Measurements from ENCODE around the gene ZNF614. TPM values are rescaled to one million over a fixed set of nuclear protein-coding genes. Genes with fewer than 3 reads are reported as not detected.

The ZNF614 gene
- total and polyA plus RNA-seq, 2 of the 13 experiments (the other 11 are each of a cell fraction or from before 2014, with no cell fraction given), result 13.0 to 22.8 TPM

DNA sequence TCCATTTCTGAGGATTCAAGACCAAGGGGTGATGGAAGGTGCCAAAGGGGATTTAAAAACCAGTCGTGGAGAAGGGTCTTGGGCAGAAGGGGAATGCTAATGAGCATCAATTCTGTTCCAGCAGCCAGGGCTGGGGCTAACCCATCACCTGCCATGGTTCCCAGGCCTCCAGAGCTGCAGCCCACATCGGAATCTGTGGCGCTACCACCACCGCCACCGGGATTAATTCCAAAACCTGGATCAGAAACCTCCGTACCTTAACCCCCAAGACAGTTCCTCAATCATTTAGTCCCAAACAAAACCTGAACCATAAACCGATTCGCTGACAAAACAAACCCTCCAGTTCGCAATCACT lies 20.8 kb downstream of the ZNF614 start (continued):
- TF ChIP-seq ZSCAN20 (CRISPR knock-in tag; IDR thresholded peaks at IDR 0.05; ENCODE audit: borderline replicate concordance) (0 out of 2 replicates have a peak, but pooled peaks have one; percentile 8), ZBTB38 (CRISPR knock-in tag; IDR thresholded peaks at IDR 0.05) (peak; percentile 5; the same call in 1 of the 2 replicates), ZNF317 (CRISPR knock-in tag; IDR thresholded peaks at IDR 0.05) (0 out of 2 replicates have a peak, but pooled peaks have one; percentile 5), ZNF567 (CRISPR knock-in tag; IDR thresholded peaks at IDR 0.05; ENCODE audit: borderline replicate concordance) (no peak)

GRCh38 chr19:51994048-51994644 lies 34.0 kb downstream of the ZNF614 start:
- in situ Hi-C loops (cut with HindIII; ENCODE audit: extremely low pct_ligation_motif_present, low pct_unique_long_range_greater_than_20kb) (no loop called here), intact Hi-C loops (cut with micrococcal nuclease; ENCODE audit: unreplicated experiment) (no loop called here)
- TF ChIP-seq ZNF274 (CRISPR knock-in tag; IDR thresholded peaks at IDR 0.05) (peak; percentile 98; the same call in 1 of the 2 replicates), NFIC (IDR thresholded peaks at IDR 0.05; ENCODE audit: low read length) (no peak)
- Histone ChIP-seq H2AFZ (ENCODE audit: low read length) (no peak overlapping the region), H3K9me3 (ENCODE audit: low read length) (peaks cover 91% of the 10 kb centered on the region), H3K4me3 (replicated peaks in 1 of 3; ENCODE audit: insufficient read depth in 1 of 3, low read depth in 2 of 3, low read length in 3 of 3) (no peak overlapping the region), H3K27me3 (ENCODE audit: control insufficient read depth in 1 of 2, insufficient read depth in 2 of 2, low read length in 2 of 2) (no peaks in the 10 kb centered on the region), H3K36me3 (replicated peaks in 1 of 2; ENCODE audit: control insufficient read depth in 1 of 2, insufficient read depth in 2 of 2, low read length in 2 of 2) (peaks cover 10 to 46% of the 10 kb centered on the region in 2 experiments), H3K4me1 (ENCODE audit: insufficient read depth, low read length) (no peaks in the 10 kb centered on the region), H4K20me1 (ENCODE audit: insufficient read depth, low read length) (no peaks in the 10 kb centered on the region), H3K4me2 (ENCODE audit: low read depth, low read length) (no peak overlapping the region), H3K9ac (ENCODE audit: insufficient read depth, low read depth, low read length) (no peak overlapping the region), H3K79me2 (ENCODE audit: insufficient read depth, low read length) (no peaks in the 10 kb centered on the region), H3K27ac (ENCODE audit: extremely low read length, insufficient read depth, low read length) (no peak overlapping the region)
- ChIA-PET CTCF (ENCODE audit: low intra/inter-chr PET ratio, low total read pairs) (no interaction called here), POLR2A (no interaction called here)
- WGBS (ENCODE audit: low lambda C conversion rate), result 100% methylated on average over 2 of the region's 2 CpGs
- ATAC-seq, result no peak
- no peak for DNase-seq (ENCODE audit: low spot score)
- BruUV-seq (replicated peaks), result no TSS peak
- no peak for FAIRE-seq

DNA sequence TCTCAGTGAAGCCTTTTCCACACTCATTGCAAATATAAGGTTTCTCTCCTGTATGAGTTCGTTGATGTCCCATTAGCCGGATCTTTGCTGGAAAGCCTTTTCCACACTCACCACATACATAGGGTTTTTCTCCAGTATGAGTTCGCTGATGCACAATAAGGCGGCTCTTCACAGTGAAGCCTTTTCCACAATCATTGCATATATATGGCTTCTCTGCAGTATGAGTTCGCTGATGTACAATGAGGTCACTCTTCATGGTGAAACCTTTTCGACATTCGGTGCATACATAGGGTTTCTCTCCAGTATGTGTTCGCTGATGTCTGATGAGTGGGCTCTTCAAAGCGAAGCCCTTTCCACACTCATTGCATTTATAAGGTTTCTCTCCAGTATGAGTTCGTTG lies 34.8 kb downstream of the ZNF614 start:
- Histone ChIP-seq H2AFZ (ENCODE audit: low read length) (no peak overlapping the region), H3K4me1 (ENCODE audit: insufficient read depth, low read length) (no peaks in the 10 kb centered on the region), H3K4me3 (replicated peaks in 1 of 3; ENCODE audit: insufficient read depth in 1 of 3, low read depth in 2 of 3, low read length in 3 of 3) (no peak overlapping the region), H3K79me2 (ENCODE audit: insufficient read depth, low read length) (no peaks in the 10 kb centered on the region), H3K27ac (ENCODE audit: extremely low read length, insufficient read depth, low read length) (no peak overlapping the region), H4K20me1 (ENCODE audit: insufficient read depth, low read length) (no peaks in the 10 kb centered on the region), H3K27me3 (ENCODE audit: control insufficient read depth in 1 of 2, insufficient read depth in 2 of 2, low read length in 2 of 2) (no peaks in the 10 kb centered on the region), H3K4me2 (ENCODE audit: low read depth, low read length) (no peak overlapping the region), H3K9me3 (ENCODE audit: low read length) (peaks cover 96% of the 10 kb centered on the region), H3K36me3 (replicated peaks in 1 of 2; ENCODE audit: control insufficient read depth in 1 of 2, insufficient read depth in 2 of 2, low read length in 2 of 2) (peaks cover 9 to 39% of the 10 kb centered on the region in 2 experiments), H3K9ac (ENCODE audit: insufficient read depth, low read depth, low read length) (no peak overlapping the region)
- FAIRE-seq, result no peak
- no TSS peak for BruUV-seq (replicated peaks)
- ChIA-PET POLR2A (no interaction called here), CTCF (ENCODE audit: low intra/inter-chr PET ratio, low total read pairs) (no interaction called here)
- DNase-seq (ENCODE audit: low spot score), result no peak
- 98% methylated on average over 10 of the region's 10 CpGs for WGBS (ENCODE audit: low lambda C conversion rate)
- ATAC-seq, result no peak
- in situ Hi-C loops (cut with HindIII; ENCODE audit: extremely low pct_ligation_motif_present, low pct_unique_long_range_greater_than_20kb), result no loop called here
- intact Hi-C loops (cut with micrococcal nuclease; ENCODE audit: unreplicated experiment), result no loop called here
- TF ChIP-seq ZNF839 (CRISPR knock-in tag; IDR thresholded peaks at IDR 0.05; ENCODE audit: borderline replicate concordance), result no peak
- TF ChIP-seq KDM4B (CRISPR knock-in tag; IDR thresholded peaks at IDR 0.05), result no peak
- TF ChIP-seq PBX3 (CRISPR knock-in tag; IDR thresholded peaks at IDR 0.05; ENCODE audit: borderline replicate concordance), result no peak
- TF ChIP-seq, protein P1, sequence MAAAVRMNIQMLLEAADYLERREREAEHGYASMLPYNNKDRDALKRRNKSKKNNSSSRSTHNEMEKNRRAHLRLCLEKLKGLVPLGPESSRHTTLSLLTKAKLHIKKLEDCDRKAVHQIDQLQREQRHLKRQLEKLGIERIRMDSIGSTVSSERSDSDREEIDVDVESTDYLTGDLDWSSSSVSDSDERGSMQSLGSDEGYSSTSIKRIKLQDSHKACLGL (CRISPR knock-in tag; IDR thresholded peaks at IDR 0.05), result no peak
- TF ChIP-seq PLSCR1 (CRISPR knock-in tag; IDR thresholded peaks at IDR 0.05; ENCODE audit: borderline replicate concordance), result no peak
- TF ChIP-seq PAF1 (CRISPR knock-in tag; IDR thresholded peaks at IDR 0.05), result no peak
- TF ChIP-seq CSRNP2 (CRISPR knock-in tag; conservative IDR thresholded peaks at IDR 0.05; ENCODE audit: low read depth), result no peak

Measured in HepG2 (cell line).